Uterus (tissue), 2 donors: ENCODE results near the gene DUSP8.

Source experiments
- CTCF ChIP-seq, 4 experiments: fragments of 200-600 bp in 2 of 4; fragments of 450-650 bp in 2 of 4; sonication (generic) in 2 of 4; IDR thresholded peaks; one replicate each; pipeline ENCODE4 v1.5.1; 2016 to 2019; ENCODE audit warnings: antibody characterized with exemption in 4 of 4, mild to moderate bottlenecking in 2 of 4, moderate library complexity in 1 of 4
- POLR2A ChIP-seq, 2 donors: fragments of 450-650 bp; IDR thresholded peaks; one replicate each; pipeline ENCODE4 v1.6.1; 2016; ENCODE audit warnings: antibody characterized with exemption in 2 of 2, mild to moderate bottlenecking in 1 of 2, moderate library complexity in 1 of 2

GRCh38 chr11:1514336-1515061, 57.6 kb downstream of the DUSP8 start:
- TF ChIP-seq CTCF (IDR thresholded peaks at IDR 0.05) = no peak
- TF ChIP-seq POLR2A (IDR thresholded peaks at IDR 0.05) = no peak
